NT2/D1 (cell line): ENCODE measurements around the gene F5.

Source experiments
- YY1 ChIP-seq: IDR thresholded peaks from 2 replicates; pipeline ENCODE4 v1.6.1; 2011; ENCODE audit not compliant: insufficient read length, insufficient read depth
- ZNF274 ChIP-seq: IDR thresholded peaks from 2 replicates; pipeline ENCODE4 v1.6.1; 2011; ENCODE audit warnings: mild to moderate bottlenecking, low read depth, low read length

DNA sequence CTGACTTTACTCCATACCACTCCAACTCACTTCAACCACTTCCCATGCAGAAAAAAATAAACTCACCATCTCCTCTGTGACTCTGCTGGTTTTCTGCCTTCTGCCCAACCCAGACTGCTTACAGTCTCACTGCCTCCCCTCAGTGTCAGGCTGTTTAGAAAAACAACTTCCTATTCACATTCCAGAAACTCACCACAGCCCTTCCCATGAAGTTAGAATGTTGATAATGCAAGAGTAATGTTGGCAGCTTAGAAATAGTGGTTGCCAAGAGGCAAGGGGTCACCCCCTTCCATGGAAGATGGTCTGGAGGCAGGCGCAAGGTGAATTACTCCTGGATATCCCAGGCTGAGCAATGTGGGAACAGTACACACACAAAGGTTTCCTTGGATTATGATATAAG, 43.7 kb upstream of the F5 start, which contains the start of gene SELP:
- no peak for TF ChIP-seq YY1
- TF ChIP-seq ZNF274: no peak
